Erythroblast (primary cell): ENCODE data around the gene PRLR.

Experiments used
- GATA1 ChIP-seq: IDR thresholded peaks from 2 replicates; pipeline ENCODE4 v1.6.1; 2011; ENCODE audit warnings: low read depth, mild to moderate bottlenecking, control low read depth, low read length, moderate library complexity
- POLR2A ChIP-seq: IDR thresholded peaks from 2 replicates; pipeline ENCODE4 v1.6.1; 2011; ENCODE audit warnings: mild to moderate bottlenecking, low read length

DNA sequence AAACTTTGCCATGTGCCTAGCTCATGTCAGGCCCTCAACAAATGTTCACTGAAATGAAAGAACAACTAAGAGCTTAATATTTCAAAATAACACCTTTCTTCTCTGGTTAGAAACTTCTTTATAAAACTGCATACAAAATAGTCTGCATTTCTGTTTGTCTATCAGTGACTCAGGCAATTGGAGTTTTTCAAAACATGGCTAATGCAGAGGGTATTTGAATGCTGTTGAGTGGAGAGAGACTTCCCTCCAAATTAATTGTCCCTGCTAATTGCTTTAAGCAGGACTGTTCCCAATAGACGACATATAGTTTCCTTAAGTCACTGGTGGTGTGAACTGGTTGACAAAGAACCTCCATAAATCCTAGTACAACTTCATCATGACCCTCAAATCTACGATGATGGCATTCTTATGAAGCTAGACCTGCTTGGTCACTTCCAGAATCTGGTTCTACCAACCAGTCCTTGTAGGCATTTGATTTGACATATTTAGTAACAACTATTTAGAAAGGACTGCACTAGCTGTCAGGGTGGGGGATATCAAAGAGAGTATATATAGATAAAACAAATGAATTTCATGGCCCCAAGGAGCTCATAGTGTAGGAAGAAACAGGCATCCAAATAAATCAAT is 84.5 kb downstream of the PRLR start:
- no peak for TF ChIP-seq POLR2A
- no peak for TF ChIP-seq GATA1
